Measurements from ENCODE around the gene MAEL. TPM values are rescaled to one million over a fixed set of nuclear protein-coding genes. Genes with fewer than 3 reads are reported as not detected.

Gene MAEL
- polyA plus RNA-seq, 3 donors, result 1.9 to 3.9 (median 3.3) TPM

DNA sequence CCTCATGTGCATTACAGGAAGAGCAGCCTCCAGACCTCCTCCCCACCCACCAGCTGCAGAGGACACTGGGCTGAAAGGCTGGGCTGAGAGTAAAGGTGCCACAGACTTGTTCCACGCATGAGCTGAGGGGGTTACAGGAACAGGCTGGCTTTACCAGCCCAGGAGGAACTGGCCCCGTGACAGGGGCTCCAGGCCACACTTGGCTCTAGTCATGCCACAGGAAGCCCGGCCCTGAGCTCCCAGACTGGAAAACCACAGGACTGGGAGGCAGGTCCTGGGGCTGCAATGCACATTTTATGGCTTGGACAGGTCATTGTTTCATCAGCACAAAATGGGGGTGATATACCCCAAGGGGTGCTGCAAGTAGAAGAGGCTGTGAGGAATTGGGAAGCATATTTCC, 65.5 kb downstream of the MAEL start:
- no peak for DNase-seq

DNA sequence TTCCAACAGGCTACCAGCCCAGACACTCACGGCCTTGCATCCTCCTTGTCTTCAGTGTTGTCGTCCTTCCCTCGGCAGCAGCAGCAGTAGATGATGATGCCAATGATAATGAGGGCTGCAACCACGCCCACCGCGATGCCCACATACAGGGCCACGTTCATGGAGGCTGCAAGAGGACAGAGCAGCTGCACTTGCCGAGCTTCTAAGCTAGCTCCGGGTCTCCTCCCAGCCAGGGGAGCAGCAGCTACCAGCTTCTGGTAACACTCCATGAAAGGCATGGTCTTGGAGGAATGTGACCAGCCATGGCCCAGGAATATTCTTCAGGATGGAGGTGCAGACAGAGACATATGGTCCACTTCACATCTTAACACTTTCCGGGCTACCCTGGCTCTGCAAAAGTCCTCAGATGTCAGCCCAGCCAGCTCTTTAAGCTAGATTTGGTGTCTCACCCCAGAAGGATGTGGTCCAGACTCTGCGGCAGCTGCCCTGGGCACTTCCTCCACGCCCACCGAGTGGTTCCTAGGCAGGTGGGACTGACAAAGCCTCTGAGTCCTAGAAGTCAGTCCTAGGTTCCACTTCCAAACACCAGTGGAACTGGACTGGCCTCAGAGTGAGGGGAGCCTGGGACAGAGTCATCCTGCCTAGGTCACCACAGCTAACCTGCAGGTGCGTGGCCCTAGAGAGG, 66.0 kb downstream of the MAEL start:
- DNase-seq, result no peak

DNA sequence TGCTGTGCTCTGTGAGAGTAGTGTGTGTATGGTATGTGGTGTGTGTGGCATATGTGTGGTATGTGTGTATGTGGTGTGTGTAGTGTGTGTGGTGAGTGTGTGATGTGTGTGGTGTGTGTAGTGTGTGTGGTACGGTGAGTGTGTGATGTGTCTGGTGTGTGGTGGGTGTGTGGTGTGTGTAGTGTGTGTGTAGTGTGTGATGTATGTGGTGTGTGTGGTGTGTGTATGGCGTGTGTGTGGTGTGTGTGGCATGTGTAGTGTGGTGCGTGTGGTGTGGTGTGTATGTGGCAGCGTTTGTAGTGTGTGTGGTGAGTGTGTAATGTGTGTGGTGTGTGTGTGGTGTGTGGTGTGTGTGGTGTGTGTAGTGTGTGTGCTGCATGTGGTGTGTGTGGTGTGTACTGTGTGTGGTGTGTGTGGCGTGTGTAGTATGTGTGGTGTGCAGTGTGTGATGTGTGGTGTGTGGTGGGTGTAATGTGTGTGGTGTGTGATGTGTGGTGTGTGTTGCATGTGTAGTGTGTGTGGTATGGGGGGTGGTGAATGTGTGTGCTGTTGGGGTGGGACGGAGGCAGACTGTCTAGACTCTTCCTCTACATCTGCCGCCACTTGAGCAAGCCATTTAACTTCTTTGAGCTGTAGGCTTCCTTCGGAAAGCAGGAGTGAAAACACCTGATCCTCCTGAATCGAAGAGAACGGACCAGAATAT, 67.6 kb downstream of the MAEL start:
- no peak for DNase-seq

DNA sequence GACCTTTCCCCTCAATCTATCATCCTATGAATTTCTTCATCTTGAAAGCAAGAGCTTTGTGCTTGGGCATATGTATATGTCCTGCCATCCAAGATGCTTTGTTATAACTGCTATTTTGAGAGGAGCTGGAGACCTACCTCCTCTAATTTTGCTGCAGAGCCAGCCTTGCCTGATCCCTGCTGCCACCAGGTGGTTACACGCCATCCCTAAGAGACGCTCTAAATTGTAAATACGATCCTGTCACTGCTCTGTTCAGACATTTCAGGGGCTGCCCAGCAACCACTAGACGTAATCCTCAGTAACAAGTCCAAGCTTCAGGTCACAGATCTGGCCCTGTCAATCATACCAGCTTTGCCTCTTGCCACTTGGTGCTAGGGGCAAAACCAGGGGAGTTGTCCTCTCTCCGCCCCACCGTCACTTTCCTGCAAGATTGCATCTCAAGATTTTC, 68.2 kb downstream of the MAEL start:
- peak; percentile 60 for DNase-seq

DNA sequence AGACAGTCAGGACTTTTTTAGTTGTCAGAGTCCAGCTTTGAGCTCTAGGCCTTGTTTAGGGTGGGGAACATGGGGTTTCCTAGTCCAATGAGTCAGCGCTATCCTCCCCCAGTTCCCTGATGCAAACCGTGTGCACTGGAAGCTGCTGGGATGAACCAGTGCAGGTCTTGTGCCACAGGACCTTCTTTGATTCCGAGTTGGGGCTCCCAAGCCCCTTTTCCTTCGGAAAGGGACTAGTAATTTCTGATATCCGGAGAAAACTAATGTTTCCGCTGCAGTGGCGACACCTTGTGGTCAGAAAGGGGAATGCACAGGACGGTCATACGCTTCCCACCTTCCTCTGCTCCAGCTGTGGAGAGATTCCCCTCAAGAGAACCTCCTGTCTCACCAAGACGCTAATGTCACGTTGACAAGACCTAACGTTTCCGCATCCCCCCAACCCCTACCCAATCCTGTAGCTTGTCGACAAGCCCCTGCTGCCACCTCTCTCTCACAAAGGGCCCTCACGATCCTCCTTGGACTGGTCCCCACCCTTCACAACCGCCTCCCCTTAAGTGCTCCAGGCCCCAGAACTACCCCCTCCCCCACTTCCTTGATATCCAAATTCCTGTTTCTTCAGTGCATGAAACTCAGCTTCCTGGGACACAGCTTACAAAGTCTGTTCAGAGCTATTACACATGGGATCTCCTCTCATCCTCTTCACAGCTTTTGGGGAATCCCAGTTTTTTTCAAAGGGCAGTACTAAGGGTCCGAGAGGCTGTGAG, 70.1 kb downstream of the MAEL start:
- DNase-seq, result peak; percentile 62

DNA sequence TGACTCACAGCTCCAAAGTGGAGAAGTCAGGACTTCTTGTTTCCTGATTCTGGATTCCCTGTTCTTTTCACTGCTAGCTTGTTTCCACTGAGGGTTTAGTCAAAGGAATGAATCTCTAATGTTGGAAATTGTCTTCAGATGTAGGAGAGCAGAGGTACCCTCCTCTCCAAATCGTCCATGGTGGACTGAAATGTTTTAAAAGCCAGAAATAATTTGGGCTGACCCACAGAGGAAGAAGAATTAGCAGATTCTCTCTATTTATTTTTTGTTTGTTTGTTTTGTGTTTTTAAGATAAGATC, 70.7 kb downstream of the MAEL start:
- no peak for DNase-seq

DNA sequence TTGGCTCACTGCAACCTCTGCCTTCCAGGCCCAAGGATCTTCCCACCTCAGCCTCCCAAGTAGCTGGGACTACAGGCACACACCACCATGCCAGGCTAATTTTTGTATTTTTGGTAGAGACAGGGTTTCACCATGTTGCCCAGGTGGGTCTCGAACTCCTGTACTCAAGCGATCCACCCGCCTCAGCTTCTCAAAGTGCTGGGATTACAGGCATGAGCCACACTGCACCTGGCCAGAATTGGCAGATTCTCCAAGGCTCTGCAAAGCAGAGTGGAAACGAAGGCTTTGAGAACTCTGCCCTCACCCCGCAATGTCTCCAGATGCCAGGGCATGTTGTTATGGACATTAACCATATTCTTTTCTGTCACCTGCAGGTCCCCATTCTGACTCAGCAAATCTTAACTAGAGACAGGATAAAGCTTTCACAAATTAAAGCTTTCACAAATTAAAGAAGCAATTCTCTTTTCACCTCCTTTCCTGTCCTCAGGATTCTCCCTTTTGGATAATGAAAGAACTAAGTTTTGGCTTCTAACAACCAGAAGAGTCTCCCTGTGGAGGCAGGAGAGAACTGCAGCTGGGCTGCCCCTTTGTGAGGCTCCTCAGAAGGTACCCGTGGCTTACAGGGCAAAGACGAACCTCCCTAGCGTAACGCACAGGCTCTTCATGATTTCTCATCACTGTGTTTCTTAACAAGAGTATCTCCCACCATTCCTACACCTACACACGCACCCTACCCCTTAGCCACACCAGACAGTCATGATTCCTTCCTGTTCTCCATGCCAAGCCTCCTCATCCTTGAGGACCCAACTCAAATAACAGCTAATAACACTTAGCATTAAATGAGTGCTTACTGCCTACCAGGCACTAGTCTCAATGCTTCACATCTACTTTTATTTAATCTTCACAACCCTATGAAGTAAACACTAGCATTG, 71.3 kb downstream of the MAEL start:
- no peak for DNase-seq

DNA sequence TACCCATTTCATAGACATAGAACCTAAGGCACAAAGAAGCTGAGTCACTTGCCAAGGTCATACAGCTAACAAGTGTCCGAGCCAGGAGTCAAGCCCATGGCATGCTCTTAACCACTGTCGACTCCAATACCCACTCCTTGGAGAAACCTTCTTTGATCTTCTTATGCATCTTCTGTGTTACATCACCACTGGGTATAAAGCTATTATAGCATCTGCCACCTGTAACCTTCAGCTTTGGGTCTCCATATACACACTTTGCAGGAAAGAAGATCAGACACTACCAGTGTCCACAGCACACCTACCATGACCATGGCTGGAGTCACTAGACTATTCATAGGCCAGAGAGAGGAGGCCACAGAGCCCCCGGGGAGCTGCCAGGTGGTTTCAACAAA, 72.0 kb downstream of the MAEL start:
- DNase-seq, result no peak

DNA sequence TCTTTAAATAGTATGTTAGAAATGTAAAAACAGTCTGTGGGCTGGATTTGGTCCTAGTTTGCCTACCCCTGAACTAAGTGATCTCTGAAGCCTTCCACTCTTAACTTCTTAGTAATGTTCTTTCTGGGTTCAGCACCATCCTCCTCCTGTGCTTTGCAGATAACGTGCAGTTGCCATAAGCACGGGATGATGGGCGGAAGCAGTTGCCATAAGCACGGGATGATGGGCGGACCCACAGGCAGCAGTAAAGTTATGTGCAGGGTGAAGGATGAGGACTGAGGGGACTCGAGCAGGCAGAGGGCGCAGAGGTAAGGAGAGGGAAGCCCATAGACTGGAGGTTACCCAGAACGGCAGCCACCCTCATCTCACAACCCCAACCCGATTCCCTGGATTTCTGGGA, 75.5 kb downstream of the MAEL start:
- no peak for DNase-seq

DNA sequence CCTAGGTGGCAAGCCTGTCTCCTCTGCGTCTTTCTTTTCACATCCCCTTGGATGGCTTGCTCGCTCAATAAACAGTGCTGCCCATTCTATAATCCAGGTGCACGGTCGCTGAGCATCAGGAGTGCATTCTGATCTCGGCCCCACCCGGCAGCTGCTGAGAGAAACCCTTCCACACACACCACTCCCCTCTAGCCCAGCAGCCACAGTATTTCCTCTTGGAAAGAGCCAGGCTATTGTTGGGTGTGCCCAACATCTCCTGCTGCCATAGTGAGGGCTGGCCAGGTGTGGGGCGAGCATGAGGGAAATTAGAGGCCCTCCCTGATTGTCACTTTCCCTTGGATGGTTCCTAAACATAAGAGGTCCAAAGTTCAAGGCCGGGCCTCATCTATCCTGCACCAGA, 76.4 kb downstream of the MAEL start:
- no peak for DNase-seq

DNA sequence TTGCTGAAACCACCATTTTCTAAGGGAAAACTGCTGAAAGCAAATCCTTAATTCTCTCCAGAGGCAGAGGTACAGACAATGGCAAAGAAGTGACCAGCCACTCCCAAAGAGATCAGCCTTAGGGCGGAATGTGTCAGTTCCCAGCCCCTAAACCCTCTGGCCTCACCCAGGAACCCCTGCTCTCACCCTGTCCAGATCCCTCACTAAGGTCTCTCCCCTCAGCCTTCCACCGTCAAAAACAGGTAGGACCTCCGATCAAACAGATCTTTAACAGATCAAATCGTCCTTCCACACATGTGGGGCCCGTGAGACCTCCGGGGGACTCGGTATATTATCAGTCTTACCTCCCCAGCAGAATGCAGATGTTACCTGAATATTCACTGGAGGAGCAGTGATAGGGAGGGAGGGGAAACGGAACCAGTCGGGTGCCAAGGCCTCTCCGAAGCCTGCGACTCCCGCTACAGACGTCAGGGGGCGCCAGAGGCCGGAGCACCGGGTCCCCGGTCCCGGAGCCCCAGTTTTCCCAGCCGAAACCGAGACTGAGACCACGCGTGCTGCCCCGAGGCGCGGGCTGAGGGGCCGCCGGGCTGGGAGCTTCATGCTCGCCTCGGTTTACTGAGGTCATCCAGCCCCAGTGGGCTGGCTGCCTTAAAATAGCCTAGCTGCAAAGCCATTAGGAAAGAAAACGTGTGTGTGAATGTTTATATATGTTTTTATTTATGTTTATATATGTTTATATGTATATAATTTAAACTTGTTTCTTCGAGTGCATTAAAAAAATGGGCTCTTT, 77.4 kb downstream of the MAEL start:
- peak; percentile 66 for DNase-seq

DNA sequence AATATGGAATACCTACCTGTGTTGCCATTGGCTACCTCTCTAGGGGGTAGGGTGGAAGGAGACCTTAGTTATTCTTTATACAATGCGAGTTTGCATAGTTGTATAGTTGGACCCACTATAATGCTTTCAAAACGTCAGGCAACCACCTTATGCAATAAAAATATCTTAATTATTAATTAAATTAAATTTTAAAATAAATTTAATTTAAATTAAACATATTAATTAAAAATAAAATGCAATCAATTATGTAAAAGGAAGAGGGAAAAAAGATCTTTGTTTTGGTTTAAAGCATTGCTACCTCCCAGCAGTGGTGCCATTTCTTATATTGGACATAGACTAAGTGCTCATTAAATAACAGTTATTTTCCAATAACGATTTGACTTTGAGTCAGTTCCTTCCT, 78.8 kb downstream of the MAEL start:
- no peak for DNase-seq

DNA sequence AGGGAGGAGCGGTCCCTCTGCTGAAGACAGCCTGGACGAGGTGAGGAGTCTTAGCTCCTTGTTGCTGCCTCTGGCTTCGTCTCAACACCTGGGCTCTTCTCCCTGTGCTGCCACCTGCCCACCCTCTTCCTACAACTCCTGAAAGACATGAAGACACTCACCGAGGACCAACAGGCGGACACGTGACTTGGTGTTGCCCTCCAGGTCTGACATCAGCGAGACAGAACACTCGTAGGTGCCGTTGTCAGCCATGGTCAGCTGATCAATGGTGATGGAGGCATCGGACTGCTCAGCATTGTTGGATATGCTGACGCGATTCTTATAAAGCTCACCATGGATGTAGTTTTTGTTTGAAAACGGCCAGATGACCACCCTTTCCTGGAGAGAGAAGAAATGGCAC, 79.7 kb downstream of the MAEL start:
- DNase-seq, result no peak

DNA sequence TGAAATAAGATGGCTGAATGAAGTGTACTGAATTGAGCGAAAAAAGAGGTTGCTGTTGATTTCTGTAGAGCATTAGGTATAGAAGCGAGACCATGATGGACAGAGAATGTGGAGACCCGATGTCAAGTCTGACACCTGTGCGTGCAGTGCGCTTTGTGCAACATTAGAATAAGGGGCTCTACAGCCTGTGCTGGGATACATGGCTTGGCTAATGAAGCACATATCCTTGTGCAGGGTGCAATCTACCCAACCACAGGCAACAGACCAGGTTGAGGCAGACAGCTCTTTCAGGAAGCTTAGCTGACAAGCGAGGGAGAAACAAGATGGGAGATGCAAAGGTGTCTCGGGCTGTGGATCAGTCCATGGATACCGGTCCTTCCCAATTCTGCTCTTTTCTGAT, 82.2 kb downstream of the MAEL start:
- no peak for DNase-seq

Other genes with a start within 250 kb of the MAEL start
- 10 to 100 TPM; 40.7 to 42.8 (median 41.6) TPM for gene POGK, start 149.8 kb upstream of the MAEL start, polyA plus RNA-seq (ENCODE audit: insufficient read length in 3 of 3)
- gene TADA1, start 113.0 kb upstream of the MAEL start, polyA plus RNA-seq (ENCODE audit: insufficient read length in 3 of 3), result 10 to 100 TPM; 22.4 to 25.7 (median 23.9) TPM
- gene ILDR2, start 13.7 kb upstream of the MAEL start, polyA plus RNA-seq (ENCODE audit: insufficient read length in 3 of 3), result 10 to 100 TPM; 14.1 to 16.9 (median 15.0) TPM
- 1 to 10 TPM in 2 of 3 donors, under 1 TPM in 1; 0.64 to 1.8 (median 1.8) TPM for gene GPA33, start 101.1 kb downstream of the MAEL start, polyA plus RNA-seq (ENCODE audit: insufficient read length in 3 of 3)
- under 1 TPM; 0.36 to 0.55 (median 0.54) TPM for gene STYXL2, start 104.8 kb downstream of the MAEL start, polyA plus RNA-seq (ENCODE audit: insufficient read length in 3 of 3)
- 10 to 100 TPM; 13.6 to 18.5 (median 18.5) TPM for gene POU2F1, start 231.6 kb downstream of the MAEL start, polyA plus RNA-seq (ENCODE audit: insufficient read length in 3 of 3)